Measurements from ENCODE around the gene CD58. TPM values are rescaled to one million over a fixed set of nuclear protein-coding genes. Genes with fewer than 3 reads are reported as not detected.
A peak's percentile ranks its signal among the peaks of the same experiment; 100 is the strongest.
"Not testable (repeated sequence)": the region's sequence is repeated elsewhere in the genome, so short reads cannot be mapped to it uniquely, and the experiment has no call there.

The CD58 gene
- total RNA-seq, 1 experiment from 2014 or later, result 41.9 TPM

GRCh38 chr1:116591951-116592605 lies 21.3 kb upstream of the CD58 start:
- not testable (repeated sequence) for DNase-seq (ENCODE audit: low read depth)

DNA sequence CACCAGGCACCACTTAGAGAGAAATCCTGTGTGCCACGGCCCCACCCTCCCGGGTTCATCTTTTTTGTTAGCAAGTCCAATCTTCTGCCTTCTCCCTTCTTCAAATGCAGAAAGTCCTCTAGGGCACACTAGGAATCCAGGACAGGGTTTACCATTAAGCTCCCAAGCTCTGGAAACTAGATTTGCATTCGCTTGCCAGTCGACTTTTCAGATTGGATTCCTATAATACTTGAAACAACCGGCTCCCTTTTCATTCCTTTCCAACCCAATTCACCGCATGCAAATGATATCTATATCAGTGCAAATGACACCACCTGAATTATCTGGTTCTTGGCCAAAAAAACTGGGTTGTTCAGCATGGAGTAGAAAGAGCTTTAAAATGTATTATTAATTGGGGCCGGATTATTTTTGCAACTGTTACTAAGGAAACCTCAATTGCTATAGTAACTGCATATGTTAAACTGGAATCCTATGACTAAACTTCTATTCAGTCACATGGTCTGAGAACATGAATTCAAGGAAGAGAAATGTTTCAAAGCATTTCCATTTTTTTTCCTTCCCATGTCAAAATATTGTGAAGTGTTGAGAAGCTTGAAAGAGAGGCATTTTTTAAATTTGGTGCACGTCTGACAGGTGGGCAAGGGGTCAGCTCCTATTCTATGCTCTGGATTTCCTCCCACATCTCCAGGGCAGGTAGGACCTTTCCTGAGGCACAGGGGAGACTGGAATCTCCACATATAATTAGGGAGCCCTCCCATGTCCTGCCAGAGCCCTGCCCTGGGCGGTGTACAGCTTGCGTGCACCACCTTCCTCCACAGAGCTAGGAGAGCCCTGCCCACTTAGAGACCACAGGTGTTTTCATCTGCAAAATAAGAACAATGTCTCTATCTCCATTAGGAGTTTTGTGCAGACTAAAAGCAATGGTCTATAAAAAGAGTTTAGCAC lies 20.5 kb upstream of the CD58 start:
- not testable (repeated sequence) for DNase-seq (ENCODE audit: low read depth)

- DNase-seq (ENCODE audit: low read depth), result not testable (repeated sequence)
Observed at GRCh38 chr1:116590359-116591005, 19.7 kb upstream of the CD58 start.

DNA sequence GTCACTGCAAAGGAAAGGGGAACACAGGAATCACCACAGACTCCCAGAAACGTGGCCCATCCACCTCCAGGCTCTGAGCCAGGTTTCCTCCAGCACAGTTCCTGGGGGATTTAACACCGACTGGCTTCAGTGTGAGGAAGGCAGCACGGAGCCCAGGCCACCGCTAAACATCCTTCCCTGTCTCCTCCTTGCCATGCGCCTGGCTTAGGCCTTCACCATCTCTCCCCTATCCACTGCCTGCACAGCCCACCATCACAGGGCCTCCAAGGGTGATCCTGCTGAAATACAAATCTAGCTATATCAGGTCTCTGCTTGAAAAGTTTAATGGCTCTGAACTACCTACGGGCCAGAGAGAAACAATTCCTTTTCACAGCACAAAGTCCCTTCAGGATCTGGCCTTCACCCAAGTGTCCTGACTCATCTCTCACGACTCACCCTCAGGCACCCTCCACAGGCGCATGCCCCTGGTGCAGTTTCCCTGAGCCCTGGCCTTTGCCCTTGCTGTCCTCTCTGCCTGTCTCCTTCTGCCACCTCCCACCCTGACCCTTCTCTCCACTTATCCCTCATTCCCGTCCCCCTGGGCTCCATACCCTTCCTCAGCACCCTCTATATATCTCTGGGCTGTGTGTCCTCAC lies 18.4 kb upstream of the CD58 start:
- DNase-seq (ENCODE audit: low read depth), result peak; percentile 51

GRCh38 chr1:116587501-116588227 lies 16.8 kb upstream of the CD58 start:
- no peak for DNase-seq (ENCODE audit: low read depth)

DNA sequence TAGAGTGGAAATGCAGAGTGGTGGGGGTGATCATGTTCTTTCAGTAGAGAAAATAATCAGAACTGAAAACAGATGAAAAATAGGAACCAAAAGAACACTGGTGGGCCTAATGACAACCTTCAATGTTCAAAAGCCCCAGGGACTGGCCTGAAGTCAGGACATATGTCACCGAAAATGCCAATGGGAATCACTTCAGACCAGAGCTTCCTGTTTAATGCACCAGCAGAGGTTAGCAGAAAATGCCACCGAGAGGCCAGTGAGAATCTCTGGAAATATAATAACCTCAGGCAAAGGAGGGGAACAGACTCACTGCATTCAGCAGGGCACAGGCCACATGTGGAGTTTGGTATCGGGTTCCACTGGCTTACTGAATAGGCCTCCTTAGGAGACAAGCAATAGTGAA lies 15.9 kb upstream of the CD58 start:
- peak; percentile 41 for DNase-seq (ENCODE audit: low read depth)

- DNase-seq (ENCODE audit: low read depth), result no peak
Observed at GRCh38 chr1:116585886-116586285, 15.1 kb upstream of the CD58 start.

GRCh38 chr1:116581323-116581885 lies 10.6 kb upstream of the CD58 start:
- DNase-seq (ENCODE audit: low read depth), result no peak

- no peak for DNase-seq (ENCODE audit: low read depth)
Observed at GRCh38 chr1:116580446-116581322, 9.9 kb upstream of the CD58 start.

- DNase-seq (ENCODE audit: low read depth), result no peak
Observed at GRCh38 chr1:116579259-116579875, 8.5 kb upstream of the CD58 start.

DNA sequence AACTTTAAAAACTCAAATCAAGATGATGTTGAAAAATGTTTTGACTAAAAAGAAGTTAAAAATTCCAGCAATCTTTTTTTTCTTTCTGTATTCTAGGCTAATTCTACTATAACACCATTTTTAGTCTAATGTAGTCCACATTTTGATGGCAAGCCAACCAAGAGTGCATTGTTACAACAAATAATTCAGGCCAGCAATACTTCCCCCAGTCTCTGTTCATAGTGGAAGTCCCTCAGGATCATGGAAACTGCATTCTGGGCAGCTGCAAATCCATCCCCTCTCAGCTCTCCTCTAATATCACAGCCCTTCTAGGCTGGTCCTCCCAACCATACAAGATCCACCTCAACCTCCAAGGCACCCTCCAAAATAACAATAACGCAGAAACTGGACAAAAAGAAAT lies 7.8 kb upstream of the CD58 start:
- no peak for DNase-seq (ENCODE audit: low read depth)

DNA sequence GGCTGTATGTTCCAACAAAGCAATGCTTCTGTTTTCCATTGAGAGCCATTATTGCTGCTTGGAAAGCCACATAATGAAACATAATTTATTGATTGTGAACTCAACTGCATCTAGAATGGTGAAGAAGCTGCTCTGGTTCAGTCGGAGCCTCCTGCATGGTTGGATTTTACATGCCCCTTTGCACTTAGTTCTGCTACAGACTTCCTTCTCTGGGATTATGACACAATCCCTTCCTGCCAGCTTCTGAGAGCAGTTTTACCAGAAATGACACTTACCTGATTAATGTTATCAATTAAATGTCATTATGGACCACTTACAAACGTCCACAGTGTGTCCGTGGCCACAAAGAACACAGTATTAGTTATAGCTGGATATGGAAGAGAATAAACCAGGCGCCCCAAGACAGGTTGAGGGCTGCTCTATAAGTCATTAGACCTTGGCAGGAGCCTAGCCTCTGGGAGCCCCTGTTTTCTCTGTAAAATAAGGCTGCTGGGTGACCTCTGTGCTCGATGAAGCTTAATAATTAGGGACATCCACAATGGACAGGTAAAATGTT lies 7.0 kb upstream of the CD58 start:
- DNase-seq (ENCODE audit: low read depth), result no peak

DNA sequence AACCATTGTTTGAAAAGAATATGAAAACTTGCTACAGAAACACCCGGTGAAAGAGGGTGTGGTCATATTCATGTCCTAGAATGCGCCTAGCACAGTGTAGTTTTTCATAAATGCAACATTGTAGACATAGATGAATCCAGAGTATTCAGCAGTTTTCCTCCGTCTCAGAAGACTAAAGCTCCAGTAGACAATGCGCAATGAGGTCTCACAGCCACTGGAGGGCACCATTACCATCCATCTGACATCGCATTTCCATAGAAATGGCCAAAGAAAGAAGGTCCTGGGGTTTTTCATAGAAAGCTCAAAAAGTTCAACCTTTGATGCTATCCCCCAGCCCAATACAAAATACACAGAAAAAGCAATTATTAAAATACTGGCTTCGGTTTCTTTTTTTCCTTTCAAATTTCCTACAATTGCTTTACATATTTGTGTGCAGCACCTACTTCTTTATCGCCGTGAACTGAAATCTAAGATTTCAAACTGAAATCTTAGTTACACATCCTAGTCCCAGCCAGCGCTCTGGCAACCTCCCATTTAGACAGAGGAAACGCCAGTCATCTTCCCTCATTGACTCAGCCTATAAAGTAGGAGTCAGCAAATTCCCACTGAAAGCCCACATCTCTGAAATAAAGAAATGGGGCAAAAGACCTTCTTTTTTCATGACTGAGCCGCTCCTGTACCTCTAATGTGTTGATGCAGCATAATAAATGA lies 3.9 kb upstream of the CD58 start:
- DNase-seq (ENCODE audit: low read depth), result peak; percentile 88

DNA sequence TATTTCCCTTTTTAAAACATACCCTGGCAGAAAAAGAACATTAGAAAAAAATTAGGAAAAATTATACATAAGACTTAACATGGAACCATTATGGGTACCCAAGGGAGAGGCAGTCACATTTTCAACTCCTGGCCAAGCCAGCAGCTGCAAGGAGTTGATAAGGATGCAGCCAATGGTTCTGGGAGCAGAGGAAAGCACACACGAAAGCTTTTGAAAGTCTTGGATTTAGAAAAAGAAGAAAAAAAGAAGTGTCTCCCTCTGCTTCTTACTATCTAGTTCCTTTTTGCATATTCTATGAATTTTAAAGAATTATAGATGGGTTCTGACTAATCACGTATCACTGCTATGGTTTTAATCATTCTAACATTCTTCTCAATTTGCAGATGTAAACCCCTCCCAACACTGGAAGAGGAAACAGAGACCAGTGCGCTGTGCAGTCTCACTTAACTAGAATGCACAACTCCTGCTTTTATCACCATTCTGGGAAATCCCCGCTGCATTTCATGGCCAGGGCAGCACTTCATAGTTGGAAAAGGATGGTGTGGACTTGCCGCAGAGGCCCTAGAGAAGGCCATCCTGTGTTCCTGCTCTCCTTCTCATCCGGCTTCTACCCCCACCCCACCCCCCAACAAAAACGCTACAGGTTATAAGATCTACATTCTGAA lies 2.7 kb upstream of the CD58 start:
- DNase-seq (ENCODE audit: low read depth), result peak; percentile 78

DNA sequence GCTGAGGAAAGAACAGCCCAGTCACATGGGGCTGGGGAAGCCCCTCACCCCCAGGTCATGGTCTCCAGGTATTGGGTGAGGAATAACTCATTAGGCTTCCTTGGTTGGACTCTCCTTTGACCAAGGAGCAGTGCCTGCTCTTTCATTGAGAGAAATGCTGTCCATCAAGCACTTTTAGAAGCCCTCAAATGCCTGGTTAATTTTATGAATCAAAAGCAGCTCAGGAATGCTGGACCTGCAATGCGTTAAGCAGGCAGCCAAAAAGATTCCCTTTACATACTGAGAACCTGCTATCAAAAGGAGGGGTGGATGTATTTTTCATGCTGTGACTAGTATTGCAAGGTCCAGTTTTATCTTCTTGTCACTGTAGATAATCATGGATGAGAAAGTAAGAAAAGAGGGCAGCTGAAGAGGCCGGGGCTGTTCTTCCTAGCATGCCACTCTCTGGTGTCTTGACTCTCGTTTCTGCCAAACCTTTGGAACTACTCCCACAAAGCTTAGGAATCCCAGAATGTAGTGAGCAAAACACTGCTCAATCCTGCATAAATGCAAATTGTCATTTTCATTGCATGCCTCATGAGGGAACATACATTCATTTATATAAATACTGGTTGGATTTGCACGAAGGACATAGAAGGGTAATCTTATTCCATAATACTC lies 2.1 kb upstream of the CD58 start:
- DNase-seq (ENCODE audit: low read depth), result no peak

- DNase-seq (ENCODE audit: low read depth), result no peak
Observed at GRCh38 chr1:116572099-116572498, 1.3 kb upstream of the CD58 start.

GRCh38 chr1:116571215-116571919 lies 541 bp upstream of the CD58 start:
- DNase-seq (ENCODE audit: low read depth), result peak; percentile 61
